Choroid plexus epithelial cell (primary cell): ENCODE data around the gene ARSA.
"Not testable (repeated sequence)": the region's sequence is repeated elsewhere in the genome, so short reads cannot be mapped to it uniquely, and the experiment has no call there.

Source experiments
- DNase-seq: peaks from one replicate; pipeline ENCODE4 v3.0.0-alpha.2; 2010; ENCODE audit warnings: low read depth
- H3K4me3 ChIP-seq: 2 replicates; pipeline ENCODE4 v1.5.1; 2011; ENCODE audit warnings: low read depth, mild to moderate bottlenecking, control low read depth, low read length, moderate library complexity
- TF ChIP-seq, protein P1 (sequence below): conservative IDR thresholded peaks from 2 replicates; pipeline ENCODE4 v1.5.1; 2011; ENCODE audit warnings: low read depth, mild to moderate bottlenecking, control low read depth, inconsistent platforms, low read length, moderate library complexity

The ARSA gene

DNA sequence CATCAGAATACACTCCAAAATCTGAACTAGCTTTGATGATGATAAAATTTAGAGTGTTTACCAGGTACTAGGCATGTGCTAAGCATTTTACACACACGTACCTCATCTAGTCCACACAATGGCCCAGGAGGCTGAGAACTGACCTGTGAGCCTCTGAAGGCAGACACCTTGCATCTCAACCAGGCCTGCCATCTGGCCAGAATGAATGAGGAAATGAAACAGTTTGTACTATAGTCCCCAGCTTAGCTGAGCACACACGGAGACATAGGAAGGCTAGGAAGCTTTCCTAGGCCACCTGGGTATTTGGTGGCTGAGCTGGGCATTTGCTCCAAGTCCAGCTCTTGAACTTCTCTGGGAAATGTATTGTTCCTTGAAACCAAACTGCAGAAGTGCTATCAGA lies 37.8 kb upstream of the ARSA start:
- TF ChIP-seq, protein P1, sequence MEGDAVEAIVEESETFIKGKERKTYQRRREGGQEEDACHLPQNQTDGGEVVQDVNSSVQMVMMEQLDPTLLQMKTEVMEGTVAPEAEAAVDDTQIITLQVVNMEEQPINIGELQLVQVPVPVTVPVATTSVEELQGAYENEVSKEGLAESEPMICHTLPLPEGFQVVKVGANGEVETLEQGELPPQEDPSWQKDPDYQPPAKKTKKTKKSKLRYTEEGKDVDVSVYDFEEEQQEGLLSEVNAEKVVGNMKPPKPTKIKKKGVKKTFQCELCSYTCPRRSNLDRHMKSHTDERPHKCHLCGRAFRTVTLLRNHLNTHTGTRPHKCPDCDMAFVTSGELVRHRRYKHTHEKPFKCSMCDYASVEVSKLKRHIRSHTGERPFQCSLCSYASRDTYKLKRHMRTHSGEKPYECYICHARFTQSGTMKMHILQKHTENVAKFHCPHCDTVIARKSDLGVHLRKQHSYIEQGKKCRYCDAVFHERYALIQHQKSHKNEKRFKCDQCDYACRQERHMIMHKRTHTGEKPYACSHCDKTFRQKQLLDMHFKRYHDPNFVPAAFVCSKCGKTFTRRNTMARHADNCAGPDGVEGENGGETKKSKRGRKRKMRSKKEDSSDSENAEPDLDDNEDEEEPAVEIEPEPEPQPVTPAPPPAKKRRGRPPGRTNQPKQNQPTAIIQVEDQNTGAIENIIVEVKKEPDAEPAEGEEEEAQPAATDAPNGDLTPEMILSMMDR = no peak
- H3K4me3 ChIP-seq = no peak overlapping the region
- no peak for DNase-seq

DNA sequence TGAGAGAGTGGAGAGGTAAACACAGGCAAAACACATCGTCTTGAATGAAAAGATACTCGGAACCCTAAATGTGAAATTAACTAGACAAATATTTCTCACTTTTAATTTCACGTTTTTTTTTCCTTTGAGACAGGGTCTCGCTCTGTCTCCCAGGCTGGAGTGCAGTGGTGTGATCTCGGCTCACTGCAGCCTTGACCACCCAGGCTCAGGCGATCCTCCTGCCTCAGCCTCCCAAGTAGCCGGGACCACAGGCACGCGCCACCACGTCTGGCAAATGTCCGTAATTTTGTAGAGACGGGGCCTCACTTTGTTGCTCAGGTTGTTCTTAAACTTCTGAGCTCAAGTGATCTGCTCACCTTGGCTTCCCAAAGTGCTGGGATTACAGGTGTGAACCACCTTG lies 37.3 kb upstream of the ARSA start:
- DNase-seq = no peak
- TF ChIP-seq, protein P1 = no peak
- no peak overlapping the region for H3K4me3 ChIP-seq

DNA sequence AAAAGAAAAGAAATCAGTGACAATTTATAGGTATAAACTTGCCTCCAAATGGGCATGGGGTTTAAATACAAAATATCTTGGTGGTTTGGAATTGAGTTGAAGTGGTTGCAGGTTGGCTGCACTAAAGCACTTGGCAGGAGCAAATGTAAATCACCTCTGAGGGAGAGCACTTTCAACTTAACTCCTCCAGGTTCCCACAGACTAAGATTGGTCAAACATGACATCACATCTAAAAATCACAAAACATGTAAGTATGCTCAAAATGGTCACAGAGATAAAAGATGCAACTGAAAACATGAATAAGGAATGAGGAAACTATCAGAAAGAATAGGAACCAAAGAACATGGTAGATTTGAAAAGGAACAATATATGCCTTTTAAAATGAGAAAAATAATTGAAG lies 32.4 kb upstream of the ARSA start:
- no peak overlapping the region for H3K4me3 ChIP-seq
- peak; percentile 15 for DNase-seq
- TF ChIP-seq, protein P1 = no peak

DNA sequence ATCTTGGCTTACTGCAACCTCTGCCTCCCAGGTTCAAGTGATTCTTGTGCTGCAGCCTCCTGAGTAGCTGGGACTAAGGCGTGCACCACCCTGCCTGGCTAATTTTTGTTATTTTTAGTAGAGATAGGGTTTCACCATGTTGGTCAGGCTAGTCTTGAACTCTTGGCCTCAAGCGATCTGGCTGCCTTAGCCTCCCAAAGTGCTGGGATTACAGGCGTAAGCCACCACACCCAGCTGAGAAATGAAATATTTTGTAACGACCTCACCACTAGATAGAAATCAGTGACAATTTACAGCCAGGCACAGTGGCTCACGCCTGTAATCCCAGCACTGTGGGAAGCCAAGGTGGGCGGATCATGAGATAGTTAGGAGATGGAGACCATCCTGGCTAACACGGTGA lies 31.8 kb upstream of the ARSA start:
- H3K4me3 ChIP-seq, DNase-seq: not testable (repeated sequence)

DNA sequence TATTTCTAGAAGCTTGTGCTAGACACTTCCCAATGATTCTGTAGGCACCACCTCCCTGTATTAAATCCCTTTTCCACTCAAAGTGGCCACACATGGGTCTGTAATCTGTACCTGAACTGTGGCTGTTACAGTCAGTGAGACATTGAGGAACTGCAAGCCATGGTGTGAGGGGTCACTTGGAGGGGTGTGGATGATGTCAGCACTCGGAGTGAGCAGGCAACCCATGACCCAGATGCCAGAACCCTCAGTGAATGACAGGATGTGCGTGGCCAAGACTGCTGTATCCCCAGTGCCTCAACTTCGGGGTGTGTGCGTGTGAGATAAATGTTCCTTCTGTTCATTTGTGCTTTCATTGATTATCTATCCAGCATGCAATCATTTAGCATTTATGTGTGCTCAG lies 30.0 kb upstream of the ARSA start:
- DNase-seq = no peak

DNA sequence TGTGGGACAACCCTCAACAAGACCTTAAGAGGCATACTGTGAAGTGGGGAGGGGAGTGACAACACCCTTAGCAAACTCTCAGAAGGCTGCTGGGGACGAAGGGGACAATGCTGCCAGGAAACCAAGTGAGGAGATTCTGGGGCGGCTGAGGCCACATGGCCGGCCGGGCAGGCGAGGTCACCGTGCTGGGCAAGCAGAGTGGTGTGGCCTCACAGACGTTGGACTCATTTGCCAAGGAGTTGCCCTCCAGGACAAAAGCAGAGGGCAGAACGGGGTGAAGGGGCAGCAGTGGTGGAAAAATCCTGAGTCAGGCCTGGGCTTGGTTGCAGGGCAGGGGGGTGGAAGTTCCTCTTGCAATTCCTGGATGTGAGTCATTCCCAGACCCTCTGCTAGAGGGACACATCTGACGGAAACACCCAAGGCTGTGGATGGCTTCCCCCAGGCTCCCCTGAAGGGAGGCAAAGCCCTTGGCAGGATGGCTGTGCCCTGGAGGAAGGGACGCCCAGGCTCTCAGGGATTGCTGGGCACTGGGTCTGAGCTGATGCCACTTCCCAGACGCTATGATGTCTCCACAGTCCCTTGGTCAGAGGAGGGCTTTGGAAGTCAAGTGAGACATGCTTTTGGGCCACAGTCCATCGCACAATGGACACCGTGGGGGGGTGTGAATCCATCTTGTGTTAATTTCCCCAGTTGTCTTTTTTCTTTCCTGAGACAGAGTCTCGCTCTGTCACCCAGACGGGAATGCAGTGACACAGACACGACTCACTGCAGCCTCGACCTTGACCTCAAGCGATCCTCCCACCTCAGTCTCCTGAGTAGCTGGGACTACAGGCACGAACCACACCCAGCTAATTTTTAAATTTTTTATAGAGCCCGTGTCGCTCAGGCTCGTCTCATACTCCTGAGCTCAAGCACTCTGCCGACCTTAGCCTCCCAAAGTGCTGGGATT lies 28.4 kb upstream of the ARSA start:
- TF ChIP-seq, protein P1 = no peak
- peak; percentile 32 for DNase-seq
- no peak overlapping the region for H3K4me3 ChIP-seq

More for the DNA sequence above, 30.0 kb upstream of the ARSA start:
- TF ChIP-seq, protein P1 = no peak
- H3K4me3 ChIP-seq = no peak overlapping the region

DNA sequence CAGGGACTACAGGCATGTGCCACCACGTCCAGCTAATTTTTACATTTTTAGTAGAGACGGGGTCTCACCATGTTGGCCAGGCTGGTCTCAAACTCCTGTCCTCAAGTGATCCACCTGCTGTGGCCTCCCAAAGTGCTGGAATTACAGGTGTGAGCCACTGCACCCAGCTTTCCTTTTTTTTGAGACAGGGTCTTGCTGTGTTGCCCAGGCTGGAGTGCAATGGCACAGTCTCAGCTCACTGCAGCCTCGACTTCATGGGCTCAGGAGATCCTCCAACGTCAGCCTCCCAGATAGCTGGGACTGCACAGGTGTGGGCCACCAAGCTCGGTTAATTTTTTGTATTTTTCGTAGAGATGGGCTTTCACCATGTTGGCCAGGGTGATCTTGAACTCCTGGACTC lies 26.7 kb upstream of the ARSA start:
- H3K4me3 ChIP-seq, DNase-seq: not testable (repeated sequence)

DNA sequence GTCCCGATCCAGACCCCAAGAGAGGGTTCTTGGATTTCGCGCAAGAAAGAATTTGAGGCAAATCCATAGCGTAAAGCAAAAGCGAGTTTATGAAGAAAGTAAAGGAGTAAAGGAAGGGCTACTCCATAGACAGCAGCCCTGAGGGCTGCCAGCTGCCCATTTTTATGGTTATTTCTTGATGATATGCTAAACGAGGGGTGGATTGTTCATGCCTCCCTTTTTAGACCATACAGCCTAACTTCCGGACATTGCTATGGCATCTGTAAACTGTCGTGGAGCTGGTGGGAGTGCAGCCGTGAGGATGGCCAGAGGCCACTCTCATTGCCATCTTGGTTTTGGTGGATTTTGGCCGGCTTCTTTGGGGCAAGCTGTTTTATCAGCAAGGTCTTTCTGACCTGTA lies 25.3 kb upstream of the ARSA start:
- TF ChIP-seq, protein P1 = no peak
- no peak for DNase-seq

DNA sequence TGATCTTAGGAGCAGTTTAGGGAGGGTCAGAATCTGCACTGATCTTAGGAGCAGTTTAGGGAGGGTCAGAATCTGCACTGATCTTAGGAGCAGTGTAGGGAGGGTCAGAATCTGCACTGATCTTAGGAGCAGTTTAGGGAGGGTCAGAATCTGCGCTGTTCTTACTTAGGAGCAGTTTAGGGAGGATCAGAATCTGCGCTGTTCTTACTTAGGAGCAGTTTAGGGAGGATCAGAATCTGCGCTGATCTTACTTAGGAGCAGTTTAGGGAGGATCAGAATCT lies 15.8 kb upstream of the ARSA start:
- H3K4me3 ChIP-seq, DNase-seq: not testable (repeated sequence)

More for the DNA sequence above, 25.3 kb upstream of the ARSA start:
- H3K4me3 ChIP-seq = no peak overlapping the region

DNA sequence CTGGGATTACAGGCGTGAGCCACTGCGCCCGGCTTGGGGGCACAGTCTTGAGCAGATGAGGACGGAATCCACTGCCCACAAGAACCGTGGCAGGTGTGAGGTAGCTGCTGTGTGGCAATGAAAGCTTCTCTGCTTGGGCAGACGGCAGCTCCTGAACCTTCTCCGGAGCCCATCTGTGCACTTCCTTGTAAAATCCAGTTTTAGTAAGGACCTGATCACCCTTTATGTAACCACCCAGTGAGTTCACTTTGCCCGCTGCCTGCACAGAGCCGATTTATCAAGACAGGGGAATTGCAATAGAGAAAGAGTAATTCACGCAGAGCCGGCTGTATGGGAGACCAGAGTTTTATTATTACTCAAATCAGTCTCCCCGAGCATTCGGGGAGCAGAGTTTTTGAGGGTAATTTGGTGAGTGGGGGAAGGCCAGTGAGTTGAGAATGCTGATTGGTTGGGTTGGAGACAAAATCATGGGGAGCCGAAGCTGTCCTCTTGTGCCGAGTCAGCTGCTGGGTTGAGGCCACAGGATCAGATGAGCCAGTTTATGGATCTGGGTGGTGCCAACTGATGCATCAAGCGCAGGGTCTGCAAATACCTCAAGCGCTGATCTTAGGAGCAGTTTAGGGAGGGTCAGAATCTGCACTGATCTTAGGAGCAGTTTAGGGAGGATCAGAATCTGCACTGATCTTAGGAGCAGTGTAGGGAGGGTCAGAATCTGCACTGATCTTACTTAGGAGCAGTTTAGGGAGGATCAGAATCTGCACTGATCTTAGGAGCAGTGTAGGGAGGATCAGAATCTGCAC lies 15.3 kb upstream of the ARSA start:
- H3K4me3 ChIP-seq, DNase-seq: not testable (repeated sequence)
